MCF 10A (cell line): ENCODE measurements around the gene DOP1A. TPM values are rescaled to one million over a fixed set of nuclear protein-coding genes. Genes with fewer than 3 reads are reported as not detected.

Source experiments
- BruUV-seq: library from RNA; stranded (reverse); fragments of 400-500 nt; replicated peaks from 2 replicates; lab custom pipeline; 2021; lab: Mats Ljungman, UMichigan
- CTCF ChIA-PET: fragments of 300-600 bp; sonication (Branson Sonifier 250); formaldehyde crosslinking; extraction: SDS; loops from one replicate; lab custom pipeline; 2021; ENCODE audit warnings: antibody characterized with exemption, inconsistent platforms; lab: Yijun Ruan, JAX
- POLR2A ChIA-PET: fragments of 300-600, 350-650 bp; sonication (Branson Sonifier 250); formaldehyde crosslinking; extraction: SDS; loops from one replicate; lab custom pipeline; 2020; ENCODE audit warnings: antibody characterized with exemption, inconsistent platforms; lab: Yijun Ruan, JAX
- DNase-seq: peaks from one replicate; pipeline ENCODE4 v3.0.0-alpha.2; 2018; ENCODE audit not compliant: unreplicated experiment
- H3K27ac Mint-ChIP-seq: one replicate; pipeline ENCODE4 v1.8.0; 2022; ENCODE audit warnings: mild to moderate bottlenecking, low read depth, mixed read lengths; ENCODE audit not compliant: unreplicated experiment
- H3K27me3 Mint-ChIP-seq: one replicate; pipeline ENCODE4 v1.8.0; 2022; ENCODE audit warnings: mixed read lengths; ENCODE audit not compliant: insufficient read depth, unreplicated experiment
- H3K36me3 Mint-ChIP-seq: one replicate; pipeline ENCODE4 v1.8.0; 2022; ENCODE audit warnings: mild to moderate bottlenecking, moderate library complexity, mixed read lengths; ENCODE audit not compliant: insufficient read depth, unreplicated experiment
- H3K4me1 Mint-ChIP-seq: one replicate; pipeline ENCODE4 v1.8.0; 2022; ENCODE audit warnings: mixed read lengths; ENCODE audit not compliant: insufficient read depth, unreplicated experiment
- H3K4me3 Mint-ChIP-seq: one replicate; pipeline ENCODE4 v1.8.0; 2022; ENCODE audit warnings: mild to moderate bottlenecking, moderate library complexity, mixed read lengths; ENCODE audit not compliant: unreplicated experiment
- H3K9me3 Mint-ChIP-seq: one replicate; pipeline ENCODE4 v1.8.0; 2022; ENCODE audit warnings: mixed read lengths; ENCODE audit not compliant: unreplicated experiment
- CTCF ChIP-seq: fragments of 200-600 bp; IDR thresholded peaks from one replicate; pipeline ENCODE4 v1.8.0; 2022; ENCODE audit warnings: antibody characterized with exemption, mild to moderate bottlenecking; ENCODE audit not compliant: unreplicated experiment
- intact Hi-C: fragments of 100-400 bp; cut with micrococcal nuclease; formaldehyde crosslinking; loops from 2 replicates; pipeline ENCODE4 v1.14.1; 2022
- total RNA-seq: library from RNA; stranded (reverse); gene quantifications from 2 replicates; pipeline ENCODE4 v1.2.3, GENCODE V29; 2022

DOP1A gene
- total RNA-seq, 1 experiment from 2014 or later: 31.3 TPM

GRCh38 chr6:83057705-83058321 is 9.7 kb upstream of the DOP1A start:
- POLR2A ChIA-PET: interaction anchor here (0.7 to 1.6 kb wide), 4 partner anchors 8 to 810 kb away, joined by 3 to 7 read pairs (median 6); partner anchors contain the start of genes IBTK, TPBG and UBE3D
- Mint-ChIP-seq H3K36me3 (peaks cover 27% of the 10 kb centered on the region), H3K4me1 (peaks cover 5% of the 10 kb centered on the region), H3K27me3 (no peaks in the 10 kb centered on the region), H3K27ac (no peak overlapping the region), H3K4me3 (no peak overlapping the region), H3K9me3 (no peaks in the 10 kb centered on the region)
- BruUV-seq: no TSS peak
- intact Hi-C loops: loop anchor here (1.0 to 5.0 kb wide), 3 partner anchors 521 to 806 kb away; partner anchors contain the start of gene TPBG
- DNase-seq: peak; percentile 68
- CTCF ChIA-PET: interaction anchor here (0.6 to 9.7 kb wide), 30 partner anchors 9 to 826 kb away, joined by 3 to 196 read pairs (median 4); partner anchors contain the start of genes DOP1A and UBE3D
- peak; percentile 73 for TF ChIP-seq CTCF

GRCh38 chr6:83061190-83061589 is 6.3 kb upstream of the DOP1A start:
- Mint-ChIP-seq H3K36me3 (peaks cover 14% of the 10 kb centered on the region), H3K9me3 (no peaks in the 10 kb centered on the region), H3K4me1 (peaks cover 17% of the 10 kb centered on the region), H3K27me3 (no peaks in the 10 kb centered on the region), H3K4me3 (no peak overlapping the region), H3K27ac (no peak overlapping the region)
- no peak for TF ChIP-seq CTCF
- DNase-seq: no peak
- intact Hi-C loops: no loop called here
- CTCF ChIA-PET: no interaction called here
- BruUV-seq: no TSS peak
- POLR2A ChIA-PET: no interaction called here

GRCh38 chr6:83062225-83062624 is 5.2 kb upstream of the DOP1A start:
- intact Hi-C loops: no loop called here
- Mint-ChIP-seq H3K27me3 (no peaks in the 10 kb centered on the region), H3K36me3 (peaks cover 3% of the 10 kb centered on the region), H3K9me3 (no peaks in the 10 kb centered on the region), H3K27ac (no peak overlapping the region), H3K4me3 (no peak overlapping the region), H3K4me1 (peaks cover 17% of the 10 kb centered on the region)
- POLR2A ChIA-PET: interaction anchor here (0.7 kb wide), 2 partner anchors 148 to 1291 kb away, joined by 3 to 5 read pairs; no protein-coding TSS in a partner anchor
- DNase-seq: no peak
- no peak for TF ChIP-seq CTCF
- CTCF ChIA-PET: interaction anchor here (0.6 to 6.0 kb wide), 3 partner anchors 153 to 808 kb away, joined by 3 to 55 read pairs (median 4); no protein-coding TSS in a partner anchor
- BruUV-seq: no TSS peak

DNA sequence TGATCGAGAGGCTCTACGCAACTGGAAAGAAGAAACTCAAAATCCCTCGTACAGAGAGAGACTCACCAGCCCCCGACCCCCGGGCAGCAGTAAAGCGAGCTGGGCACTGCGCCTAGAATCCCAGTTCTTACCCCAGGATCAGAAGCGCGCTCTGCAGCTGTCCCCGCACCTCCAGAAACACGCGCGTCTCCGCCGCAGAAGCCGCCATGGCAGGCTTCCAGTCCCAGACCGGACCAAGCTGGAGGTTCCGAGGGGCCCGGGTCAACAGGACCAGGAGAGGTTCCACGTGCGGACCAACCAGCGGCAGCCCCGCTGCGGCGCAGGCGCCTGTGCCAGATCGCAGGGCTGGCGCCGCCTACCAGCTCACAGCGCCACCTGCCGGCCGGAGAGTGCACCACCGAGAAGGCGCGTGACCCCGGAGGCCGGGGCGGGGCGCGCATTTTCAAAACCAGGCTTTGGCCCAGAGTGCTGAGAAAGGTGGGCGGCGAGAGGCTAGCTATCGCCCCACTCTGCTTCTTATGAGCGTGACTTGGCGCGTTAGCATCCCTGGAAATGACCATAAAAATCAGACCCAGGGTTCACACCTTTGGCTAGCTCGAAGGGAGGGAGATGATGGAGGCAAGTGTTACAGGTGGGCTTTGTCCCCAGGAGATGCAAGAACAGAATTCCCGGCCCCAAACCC is 1.8 kb upstream of the DOP1A start, which contains the start of gene UBE3D:
UBE3D (minus strand) TSS at position 331 of the 682 bp plus-strand sequence; CDS start at position 208, 123 bp downstream.
- no TSS peak for BruUV-seq
- peak; percentile 79 for DNase-seq
- no peaks in the 10 kb centered on the region for H3K27me3 Mint-ChIP-seq
- H3K36me3 Mint-ChIP-seq: no peaks in the 10 kb centered on the region
- H3K4me3 Mint-ChIP-seq: peak within 1 kb of the TSS; percentile 86
- peak; percentile 92 for TF ChIP-seq CTCF
- ChIA-PET POLR2A (interaction anchor here (0.6 to 6.5 kb wide), 32 partner anchors 8 to 822 kb away, joined by 3 to 82 read pairs (median 4); partner anchors contain the start of genes IBTK, PGM3, RWDD2A and TPBG), CTCF (interaction anchor here (0.5 to 9.1 kb wide), 91 partner anchors 8 to 1299 kb away, joined by 3 to 231 read pairs (median 5); partner anchors contain the start of genes IBTK, PGM3, PRSS35 and RWDD2A)
- H3K9me3 Mint-ChIP-seq: no peaks in the 10 kb centered on the region
- peak within 1 kb of the TSS; percentile 54 for H3K27ac Mint-ChIP-seq
- peaks cover 21% of the 10 kb centered on the region for H3K4me1 Mint-ChIP-seq
- intact Hi-C loops: loop anchor here (2.0 to 5.0 kb wide), 2 partner anchors 117 to 352 kb away; no protein-coding TSS in a partner anchor
